ENCODE measurements around the gene PCCA.

Gene PCCA

DNA sequence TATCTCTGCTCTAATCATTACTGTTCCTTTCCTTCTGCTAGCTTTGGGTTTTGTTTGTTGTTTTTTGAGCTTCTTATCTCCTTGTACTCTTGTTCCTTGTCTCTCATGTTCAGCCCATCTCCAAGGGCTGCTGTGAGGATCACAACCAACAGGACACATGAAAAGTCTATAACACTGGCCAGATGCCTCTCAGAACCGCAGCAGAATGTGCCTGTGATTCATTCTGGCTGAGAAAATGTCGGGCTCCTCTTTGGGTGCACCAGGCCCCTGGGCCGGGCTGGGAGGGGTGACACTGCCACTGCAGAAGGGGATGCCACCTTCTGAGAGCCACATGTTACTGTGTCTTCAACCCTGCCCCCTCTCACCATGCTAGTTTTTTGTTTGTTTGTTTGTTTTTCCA, 451.7 kb downstream of the PCCA start:
- H3K27ac Mint-ChIP-seq, result no peak overlapping the region
- no peaks in the 10 kb centered on the region for H3K27me3 Mint-ChIP-seq
- ATAC-seq, result no peak
- H3K9me3 Mint-ChIP-seq, result no peaks in the 10 kb centered on the region
- DNase-seq, result no peak
- H3K4me1 Mint-ChIP-seq, result peaks cover 29% of the 10 kb centered on the region
- H3K4me3 Mint-ChIP-seq, result no peak overlapping the region
- no peaks in the 10 kb centered on the region for H3K36me3 Mint-ChIP-seq (ENCODE audit: low read depth)

DNA sequence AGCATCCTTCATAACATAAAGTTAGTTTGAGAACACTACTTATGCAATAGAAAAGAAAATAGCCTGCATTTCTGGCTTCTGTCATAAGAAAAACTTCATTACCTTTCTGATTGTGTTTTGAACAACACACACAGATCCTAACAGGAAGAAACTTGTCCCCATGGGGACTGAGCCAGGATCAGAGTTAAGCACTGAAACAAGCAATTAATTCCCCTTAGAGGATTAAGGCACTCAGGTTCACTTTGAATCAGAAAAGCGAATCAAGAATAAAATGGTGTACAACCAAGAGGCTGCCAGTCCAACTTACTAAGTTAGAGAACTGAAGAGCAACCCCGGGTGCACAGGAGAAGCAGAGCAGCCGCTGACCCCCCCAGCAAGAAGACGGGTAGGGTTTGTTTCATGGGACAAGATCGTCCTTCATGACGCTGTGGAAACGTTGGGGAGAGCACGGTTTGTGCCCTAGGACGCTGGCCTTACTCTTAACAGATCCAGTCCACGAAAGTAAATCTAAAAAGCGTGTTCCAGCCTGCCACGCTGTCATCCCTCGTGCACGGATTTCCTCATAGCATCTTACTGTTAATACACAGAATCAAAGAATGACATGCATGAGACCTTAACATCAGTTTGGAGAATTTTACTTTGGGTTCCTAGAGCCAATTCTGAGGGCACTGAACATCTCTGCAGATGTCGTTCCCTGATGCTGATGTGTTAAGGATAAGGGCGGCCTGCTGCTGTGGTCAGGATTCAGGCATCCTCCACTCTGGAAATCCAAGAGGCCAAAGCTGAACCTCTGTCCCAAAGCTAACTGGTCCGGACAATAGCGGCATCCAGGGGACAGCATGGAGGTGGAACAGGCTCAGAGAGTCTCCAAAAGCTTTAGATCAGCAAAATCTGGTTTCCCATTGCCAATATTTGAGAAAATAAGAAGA, 453.3 kb downstream of the PCCA start:
- Mint-ChIP-seq H3K4me3 (no peak overlapping the region), H3K36me3 (ENCODE audit: low read depth) (no peaks in the 10 kb centered on the region), H3K4me1 (peaks cover 28% of the 10 kb centered on the region), H3K9me3 (no peaks in the 10 kb centered on the region), H3K27me3 (no peaks in the 10 kb centered on the region), H3K27ac (no peak overlapping the region)
- DNase-seq (no peak), ATAC-seq (no peak)

GRCh38 chr13:100542826-100543156, 453.9 kb downstream of the PCCA start:
- Mint-ChIP-seq H3K9me3 (no peaks in the 10 kb centered on the region), H3K27me3 (no peaks in the 10 kb centered on the region), H3K27ac (no peak overlapping the region), H3K36me3 (ENCODE audit: low read depth) (no peaks in the 10 kb centered on the region), H3K4me3 (no peak overlapping the region), H3K4me1 (peaks cover 22% of the 10 kb centered on the region)
- DNase-seq (no peak), ATAC-seq (no peak)

- H3K27me3 Mint-ChIP-seq, result no peaks in the 10 kb centered on the region
- no peaks in the 10 kb centered on the region for H3K36me3 Mint-ChIP-seq (ENCODE audit: low read depth)
- ATAC-seq (no peak), DNase-seq (no peak)
- H3K9me3 Mint-ChIP-seq, result no peaks in the 10 kb centered on the region
- no peak overlapping the region for H3K27ac Mint-ChIP-seq
- H3K4me3 Mint-ChIP-seq, result no peak overlapping the region
- H3K4me1 Mint-ChIP-seq, result peaks cover 11% of the 10 kb centered on the region
These were observed 455.1 kb downstream of the PCCA start for GRCh38 chr13:100543872-100544602.

- Mint-ChIP-seq H3K27me3 (no peaks in the 10 kb centered on the region), H3K36me3 (ENCODE audit: low read depth) (no peaks in the 10 kb centered on the region), H3K4me3 (no peak overlapping the region), H3K9me3 (no peaks in the 10 kb centered on the region), H3K27ac (no peak overlapping the region), H3K4me1 (peaks cover 6% of the 10 kb centered on the region)
- no peak for DNase-seq
- no peak for ATAC-seq
These were observed 456.2 kb downstream of the PCCA start for GRCh38 chr13:100544866-100545683.

DNA sequence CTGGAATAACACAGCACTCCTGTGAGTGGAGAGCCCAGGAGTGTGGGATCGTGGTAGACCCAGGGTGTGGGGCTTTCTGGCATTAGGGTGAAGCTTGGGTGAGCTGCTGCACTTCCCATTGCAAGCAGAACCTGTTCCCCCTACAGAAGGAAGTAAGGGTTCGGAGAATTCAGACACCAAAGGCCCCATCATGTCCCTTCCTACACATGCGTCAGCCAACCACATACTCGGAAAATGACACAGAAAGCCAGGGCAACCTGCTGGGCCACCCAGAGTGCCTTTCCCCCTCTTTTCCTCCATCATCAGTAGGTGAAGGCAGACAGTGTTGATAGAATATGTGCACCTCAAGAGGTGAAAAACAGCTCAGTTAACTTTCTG, 456.8 kb downstream of the PCCA start:
- Mint-ChIP-seq H3K4me3 (no peak overlapping the region), H3K9me3 (no peaks in the 10 kb centered on the region), H3K4me1 (peaks cover 6% of the 10 kb centered on the region), H3K36me3 (ENCODE audit: low read depth) (no peaks in the 10 kb centered on the region), H3K27ac (no peak overlapping the region), H3K27me3 (no peaks in the 10 kb centered on the region)
- ATAC-seq (no peak), DNase-seq (no peak)

GRCh38 chr13:100546713-100547405, 458.0 kb downstream of the PCCA start:
- Mint-ChIP-seq H3K4me3 (no peak overlapping the region), H3K27ac (no peak overlapping the region)
- ATAC-seq, result no peak

GRCh38 chr13:100547791-100548201, 458.9 kb downstream of the PCCA start:
- Mint-ChIP-seq H3K27me3 (no peaks in the 10 kb centered on the region), H3K4me3 (no peak overlapping the region), H3K9me3 (no peaks in the 10 kb centered on the region), H3K4me1 (peaks cover 2% of the 10 kb centered on the region), H3K36me3 (ENCODE audit: low read depth) (no peaks in the 10 kb centered on the region), H3K27ac (no peak overlapping the region)
- no peak for DNase-seq
- no peak for ATAC-seq

More at GRCh38 chr13:100546713-100547405, 458.0 kb downstream of the PCCA start:
- peaks cover 6% of the 10 kb centered on the region for H3K4me1 Mint-ChIP-seq
- H3K27me3 Mint-ChIP-seq, result no peaks in the 10 kb centered on the region
- DNase-seq, result no peak
- H3K36me3 Mint-ChIP-seq (ENCODE audit: low read depth), result no peaks in the 10 kb centered on the region
- no peaks in the 10 kb centered on the region for H3K9me3 Mint-ChIP-seq

GRCh38 chr13:100549316-100549715, 460.4 kb downstream of the PCCA start:
- Mint-ChIP-seq H3K9me3 (no peaks in the 10 kb centered on the region), H3K27me3 (no peaks in the 10 kb centered on the region), H3K4me1 (no peaks in the 10 kb centered on the region), H3K36me3 (ENCODE audit: low read depth) (no peaks in the 10 kb centered on the region), H3K4me3 (no peak overlapping the region), H3K27ac (no peak overlapping the region)
- DNase-seq (no peak), ATAC-seq (no peak)

DNA sequence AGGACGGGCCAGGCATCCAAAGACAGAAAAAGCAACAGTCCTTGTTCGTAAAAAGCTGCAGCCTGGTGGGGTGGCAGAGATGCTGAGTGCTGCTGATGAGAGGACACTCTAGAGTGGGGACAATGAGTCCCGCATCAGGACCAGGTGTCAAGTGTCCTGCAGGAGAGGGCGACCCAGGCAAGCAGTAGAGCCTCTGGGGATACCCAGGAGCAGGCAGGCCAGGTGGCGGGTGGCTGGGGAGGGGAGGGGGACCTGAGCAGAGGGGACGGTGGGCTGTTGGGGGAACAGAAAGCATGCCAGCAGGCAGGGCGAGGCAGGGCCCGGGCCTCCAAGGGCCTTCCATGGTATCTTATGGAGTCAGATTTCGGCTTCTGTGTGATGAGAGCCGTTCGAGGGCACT, 463.9 kb downstream of the PCCA start:
- Mint-ChIP-seq H3K27me3 (no peaks in the 10 kb centered on the region), H3K4me1 (no peaks in the 10 kb centered on the region), H3K36me3 (ENCODE audit: low read depth) (peaks cover 2% of the 10 kb centered on the region), H3K9me3 (no peaks in the 10 kb centered on the region), H3K27ac (no peak overlapping the region), H3K4me3 (no peak overlapping the region)
- ATAC-seq (no peak), DNase-seq (no peak)

- no peaks in the 10 kb centered on the region for H3K27me3 Mint-ChIP-seq
- H3K4me1 Mint-ChIP-seq, result no peaks in the 10 kb centered on the region
- DNase-seq (no peak), ATAC-seq (no peak)
- peaks cover 1% of the 10 kb centered on the region for H3K36me3 Mint-ChIP-seq (ENCODE audit: low read depth)
- no peaks in the 10 kb centered on the region for H3K9me3 Mint-ChIP-seq
- no peak overlapping the region for H3K4me3 Mint-ChIP-seq
- no peak overlapping the region for H3K27ac Mint-ChIP-seq
These were observed 471.0 kb downstream of the PCCA start for GRCh38 chr13:100559886-100560285.

DNA sequence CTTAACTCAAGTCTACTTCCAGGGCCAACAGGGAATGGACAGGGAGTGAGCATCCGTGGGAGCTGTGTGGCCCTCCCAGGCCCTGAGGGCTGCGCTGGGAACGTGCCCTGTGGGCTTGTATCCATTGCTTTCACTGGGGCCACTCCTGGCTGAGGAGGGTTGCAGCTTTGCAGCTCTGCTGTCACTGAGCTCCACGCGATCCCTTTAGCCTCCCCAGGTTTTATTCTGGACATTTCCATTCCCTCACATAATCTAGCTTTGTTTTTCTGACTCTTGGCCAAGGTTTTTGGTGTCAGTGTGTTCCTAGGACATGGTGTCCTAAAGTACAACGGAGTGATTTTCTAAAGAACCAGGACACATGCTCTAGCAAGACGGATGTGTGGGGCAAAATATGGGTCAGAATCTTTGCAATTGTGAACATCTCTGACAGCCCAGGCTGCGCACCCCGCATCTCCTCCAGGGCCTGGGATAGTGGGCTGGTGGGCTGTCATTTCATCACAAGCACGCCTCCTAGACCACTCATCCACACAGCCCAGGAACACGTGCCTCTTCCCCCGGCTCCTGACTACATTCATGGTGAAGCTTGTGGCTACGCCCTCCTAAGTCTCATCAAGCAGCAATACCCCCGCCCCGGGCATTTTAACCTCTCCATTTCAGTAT, 471.7 kb downstream of the PCCA start:
- Mint-ChIP-seq H3K27me3 (no peaks in the 10 kb centered on the region), H3K4me3 (no peak overlapping the region), H3K4me1 (no peaks in the 10 kb centered on the region), H3K27ac (no peak overlapping the region), H3K36me3 (ENCODE audit: low read depth) (no peaks in the 10 kb centered on the region), H3K9me3 (no peaks in the 10 kb centered on the region)
- DNase-seq, result no peak
- no peak for ATAC-seq

DNA sequence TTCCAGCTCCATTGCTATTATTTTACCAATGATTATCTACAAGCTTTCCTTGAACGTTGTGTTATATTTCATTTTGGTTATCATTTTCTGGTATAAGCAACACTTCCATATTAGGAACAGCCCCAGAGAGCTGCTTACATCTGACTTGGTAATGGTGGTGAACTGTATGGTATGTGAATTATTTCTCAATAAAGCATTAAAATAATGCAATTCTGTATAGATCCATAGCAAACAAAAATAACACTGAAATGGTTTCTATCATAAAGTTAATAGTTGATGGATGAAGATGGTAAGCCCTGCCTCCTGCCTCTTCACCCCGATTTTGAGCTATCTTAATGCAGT, 472.2 kb downstream of the PCCA start:
- Mint-ChIP-seq H3K36me3 (ENCODE audit: low read depth) (no peaks in the 10 kb centered on the region), H3K4me1 (no peaks in the 10 kb centered on the region), H3K27me3 (no peaks in the 10 kb centered on the region), H3K4me3 (no peak overlapping the region), H3K27ac (no peak overlapping the region), H3K9me3 (no peaks in the 10 kb centered on the region)
- no peak for DNase-seq
- no peak for ATAC-seq
